Measurements from ENCODE around the gene C10orf67. TPM values are rescaled to one million over a fixed set of nuclear protein-coding genes. Genes with fewer than 3 reads are reported as not detected.

C10orf67 gene
- total RNA-seq, 2 experiments from 2014 or later, result not detected

DNA sequence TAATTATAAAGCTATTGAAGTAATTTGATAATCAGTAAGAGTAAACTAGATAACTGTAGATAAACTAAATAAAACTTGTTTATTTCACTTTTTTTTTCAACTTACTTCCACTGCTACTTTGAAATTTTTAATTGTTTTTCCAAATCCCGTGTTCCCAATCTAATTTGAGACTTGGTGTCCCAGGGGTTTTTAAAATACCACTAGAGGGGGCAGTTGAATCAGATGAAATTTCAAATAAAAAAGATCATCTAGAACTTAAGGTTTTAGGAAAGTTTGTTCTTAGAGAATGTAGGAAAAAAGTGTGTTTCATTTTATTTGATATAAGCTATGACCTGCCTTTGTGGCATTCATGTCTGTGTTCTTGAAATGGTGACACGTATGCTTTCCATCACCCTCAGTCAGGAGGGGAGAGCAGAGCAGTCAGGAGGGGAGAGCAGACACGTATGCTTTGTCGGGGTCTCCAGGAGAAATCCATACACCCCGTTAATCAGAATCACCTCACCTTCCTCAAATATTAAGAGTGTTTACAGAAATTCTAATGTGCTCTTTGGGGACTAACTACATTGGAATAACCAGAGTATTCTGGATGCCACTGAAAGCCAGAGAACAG lies 49.9 kb downstream of the C10orf67 start:
- H3K4me3 ChIP-seq (ENCODE audit: low read depth, low read length, poor library complexity, severe bottlenecking), result no peak overlapping the region
- peak; percentile 9 for DNase-seq (ENCODE audit: low spot score)
- no peaks in the 10 kb centered on the region for H3K36me3 ChIP-seq (ENCODE audit: insufficient read depth, low read length)
- no peak overlapping the region for H2AFZ ChIP-seq (ENCODE audit: low read length)
- no peaks in the 10 kb centered on the region for H4K20me1 ChIP-seq (ENCODE audit: insufficient read depth, low read length)
- H3K9me2 ChIP-seq (ENCODE audit: insufficient read depth, low read length), result no peaks in the 10 kb centered on the region
- ChIA-PET CTCF (ENCODE audit: unreplicated experiment) (no interaction called here), POLR2A (no interaction called here)
- H3K9me3 ChIP-seq (ENCODE audit: low read length), result no peaks in the 10 kb centered on the region
- no TSS peak for BruUV-seq (replicated peaks)
- H3K4me2 ChIP-seq (ENCODE audit: low read length), result no peak overlapping the region
- TF ChIP-seq, protein P1, sequence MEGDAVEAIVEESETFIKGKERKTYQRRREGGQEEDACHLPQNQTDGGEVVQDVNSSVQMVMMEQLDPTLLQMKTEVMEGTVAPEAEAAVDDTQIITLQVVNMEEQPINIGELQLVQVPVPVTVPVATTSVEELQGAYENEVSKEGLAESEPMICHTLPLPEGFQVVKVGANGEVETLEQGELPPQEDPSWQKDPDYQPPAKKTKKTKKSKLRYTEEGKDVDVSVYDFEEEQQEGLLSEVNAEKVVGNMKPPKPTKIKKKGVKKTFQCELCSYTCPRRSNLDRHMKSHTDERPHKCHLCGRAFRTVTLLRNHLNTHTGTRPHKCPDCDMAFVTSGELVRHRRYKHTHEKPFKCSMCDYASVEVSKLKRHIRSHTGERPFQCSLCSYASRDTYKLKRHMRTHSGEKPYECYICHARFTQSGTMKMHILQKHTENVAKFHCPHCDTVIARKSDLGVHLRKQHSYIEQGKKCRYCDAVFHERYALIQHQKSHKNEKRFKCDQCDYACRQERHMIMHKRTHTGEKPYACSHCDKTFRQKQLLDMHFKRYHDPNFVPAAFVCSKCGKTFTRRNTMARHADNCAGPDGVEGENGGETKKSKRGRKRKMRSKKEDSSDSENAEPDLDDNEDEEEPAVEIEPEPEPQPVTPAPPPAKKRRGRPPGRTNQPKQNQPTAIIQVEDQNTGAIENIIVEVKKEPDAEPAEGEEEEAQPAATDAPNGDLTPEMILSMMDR (conservative IDR thresholded peaks at IDR 0.05; ENCODE audit: low read length), result peak; percentile 79
- TF ChIP-seq EZH2phosphoT487 (IDR thresholded peaks at IDR 0.05; ENCODE audit: borderline replicate concordance, low read depth, low read length), result no peak
- intact Hi-C loops (cut with micrococcal nuclease; ENCODE audit: unreplicated experiment), result no loop called here
- H3K27ac ChIP-seq (ENCODE audit: low read depth, low read length, poor library complexity, severe bottlenecking), result no peak overlapping the region
- no peaks in the 10 kb centered on the region for H3K79me2 ChIP-seq (ENCODE audit: insufficient read depth, low read depth, low read length)
- no peaks in the 10 kb centered on the region for H3K4me1 ChIP-seq (ENCODE audit: insufficient read depth, low read length, poor library complexity, severe bottlenecking)

DNA sequence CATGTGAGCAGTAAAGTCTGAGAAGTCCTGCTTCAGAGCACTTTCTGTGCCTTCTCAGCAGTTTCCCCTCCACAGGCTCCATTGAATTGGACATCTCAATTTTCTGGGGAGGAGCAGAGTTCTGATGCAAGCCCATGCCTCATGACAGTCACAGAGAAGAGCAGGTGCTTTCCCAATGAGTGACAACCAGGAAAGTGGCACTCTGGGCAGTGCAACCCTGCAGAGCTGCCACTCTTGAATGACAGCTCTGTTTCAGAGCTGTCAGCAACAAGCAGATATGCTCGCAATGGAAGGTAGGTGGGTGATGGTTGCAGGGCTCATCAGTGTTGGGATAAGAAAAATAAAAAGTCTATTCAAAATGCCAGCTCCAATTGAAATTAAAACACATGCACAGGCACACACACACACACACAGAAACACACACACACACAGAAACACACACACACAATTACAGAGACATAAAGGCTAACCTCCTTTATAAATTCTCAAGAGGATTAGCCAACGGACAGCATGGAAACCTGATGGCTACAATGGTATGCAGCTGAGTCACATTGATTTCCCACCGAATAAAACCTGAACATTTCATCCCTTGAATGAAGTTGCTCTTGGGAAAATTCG lies 50.5 kb downstream of the C10orf67 start:
- H4K20me1 ChIP-seq (ENCODE audit: insufficient read depth, low read length), result no peaks in the 10 kb centered on the region
- no peak overlapping the region for H2AFZ ChIP-seq (ENCODE audit: low read length)
- intact Hi-C loops (cut with micrococcal nuclease; ENCODE audit: unreplicated experiment), result loop anchor here (1.0 kb wide), 1 partner anchor 136 kb away; no protein-coding TSS in a partner anchor
- H3K4me1 ChIP-seq (ENCODE audit: insufficient read depth, low read length, poor library complexity, severe bottlenecking), result no peaks in the 10 kb centered on the region
- no peaks in the 10 kb centered on the region for H3K79me2 ChIP-seq (ENCODE audit: insufficient read depth, low read depth, low read length)
- ChIA-PET CTCF (ENCODE audit: unreplicated experiment) (no interaction called here), POLR2A (no interaction called here)
- H3K9me3 ChIP-seq (ENCODE audit: low read length), result no peaks in the 10 kb centered on the region
- no peak overlapping the region for H3K4me3 ChIP-seq (ENCODE audit: low read depth, low read length, poor library complexity, severe bottlenecking)
- no peak for DNase-seq (ENCODE audit: low spot score)
- BruUV-seq (replicated peaks), result no TSS peak
- TF ChIP-seq EZH2phosphoT487 (IDR thresholded peaks at IDR 0.05; ENCODE audit: borderline replicate concordance, low read depth, low read length), result no peak
- TF ChIP-seq, protein P1 (conservative IDR thresholded peaks at IDR 0.05; ENCODE audit: low read length), result no peak
- no peak overlapping the region for H3K27ac ChIP-seq (ENCODE audit: low read depth, low read length, poor library complexity, severe bottlenecking)
- no peak overlapping the region for H3K4me2 ChIP-seq (ENCODE audit: low read length)
- H3K36me3 ChIP-seq (ENCODE audit: insufficient read depth, low read length), result no peaks in the 10 kb centered on the region
- no peaks in the 10 kb centered on the region for H3K9me2 ChIP-seq (ENCODE audit: insufficient read depth, low read length)

DNA sequence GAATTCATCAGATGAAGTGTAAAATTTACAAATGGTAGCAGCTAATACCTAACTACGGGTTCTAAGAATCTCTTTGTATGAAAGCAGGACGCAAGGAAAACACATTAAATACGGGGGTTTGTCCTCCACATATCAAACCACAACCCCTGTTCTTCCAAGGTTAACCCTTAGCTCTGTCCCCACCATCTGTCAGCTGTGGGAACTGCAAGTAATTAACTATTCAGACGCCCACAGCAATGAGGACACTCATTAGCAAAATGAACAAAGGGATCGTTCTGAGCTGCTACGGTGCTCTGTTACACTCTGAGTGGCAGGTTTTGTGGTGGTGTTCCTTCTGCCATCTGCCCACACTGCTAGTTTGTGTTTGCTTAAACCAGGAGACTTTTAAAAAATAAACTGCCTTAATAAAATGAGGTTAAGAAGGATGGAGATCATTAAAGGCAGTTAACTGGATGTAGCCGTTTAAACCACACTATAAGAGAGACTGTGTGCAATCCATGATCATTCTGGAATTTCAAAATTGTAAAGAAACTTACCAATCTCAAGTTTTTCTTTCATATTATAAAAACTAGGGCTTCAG lies 51.4 kb downstream of the C10orf67 start:
- Histone ChIP-seq H4K20me1 (ENCODE audit: insufficient read depth, low read length) (no peaks in the 10 kb centered on the region), H3K4me1 (ENCODE audit: insufficient read depth, low read length, poor library complexity, severe bottlenecking) (no peaks in the 10 kb centered on the region), H3K9me3 (ENCODE audit: low read length) (no peaks in the 10 kb centered on the region), H3K9me2 (ENCODE audit: insufficient read depth, low read length) (no peaks in the 10 kb centered on the region), H3K79me2 (ENCODE audit: insufficient read depth, low read depth, low read length) (no peaks in the 10 kb centered on the region), H3K4me3 (ENCODE audit: low read depth, low read length, poor library complexity, severe bottlenecking) (no peak overlapping the region), H3K27ac (ENCODE audit: low read depth, low read length, poor library complexity, severe bottlenecking) (no peak overlapping the region), H2AFZ (ENCODE audit: low read length) (no peak overlapping the region), H3K4me2 (ENCODE audit: low read length) (no peak overlapping the region), H3K36me3 (ENCODE audit: insufficient read depth, low read length) (no peaks in the 10 kb centered on the region)
- intact Hi-C loops (cut with micrococcal nuclease; ENCODE audit: unreplicated experiment), result loop anchor here (1.0 kb wide), 1 partner anchor 135 kb away; no protein-coding TSS in a partner anchor
- ChIA-PET POLR2A (interaction anchor here (0.5 kb wide), 1 partner anchor 244 kb away, joined by 3 read pairs; no protein-coding TSS in a partner anchor), CTCF (ENCODE audit: unreplicated experiment) (no interaction called here)
- DNase-seq (ENCODE audit: low spot score), result peak; percentile 50
- no TSS peak for BruUV-seq (replicated peaks)
- TF ChIP-seq, protein P1 (conservative IDR thresholded peaks at IDR 0.05; ENCODE audit: low read length), result peak; percentile 75
- TF ChIP-seq EZH2phosphoT487 (IDR thresholded peaks at IDR 0.05; ENCODE audit: borderline replicate concordance, low read depth, low read length), result no peak

All from OCI-LY7 (cell line).